Activated CD8-positive, alpha-beta T cell treated with anti-CD3 and anti-CD28 coated beads, Interleukin-2, amount 10 ng/mL, durations not matched to agents 7 days and 5 days (primary cell): ENCODE data around the gene EHBP1. TPM values are rescaled to one million over a fixed set of nuclear protein-coding genes. Genes with fewer than 3 reads are reported as not detected.

ENCODE experiments used
- ATAC-seq: fragments of 150-1000 bp; cut with Tn5 transposase; one replicate; pipeline ENCODE4 v1.10.0; 2021; ENCODE audit warnings: moderate library complexity
- CTCF ChIA-PET: fragments of 350-600 bp; sonication (Branson Sonifier 250); formaldehyde crosslinking; loops from one replicate; lab custom pipeline; 2021; ENCODE audit warnings: antibody characterized with exemption; lab: Charles Lee
- POLR2A ChIA-PET: fragments of 350-600 bp; sonication (Branson Sonifier 250); formaldehyde crosslinking; loops from one replicate; lab custom pipeline; 2021; ENCODE audit warnings: antibody characterized with exemption; lab: Charles Lee
- DNase-seq: peaks from one replicate; pipeline ENCODE4 v3.0.0-alpha.2; 2020
- H3K27ac Mint-ChIP-seq: one replicate; pipeline ENCODE4 v1.8.0; 2021; ENCODE audit warnings: mild to moderate bottlenecking, mixed read lengths
- H3K27me3 Mint-ChIP-seq: one replicate; pipeline ENCODE4 v1.8.0; 2021; ENCODE audit warnings: low read depth, mixed read lengths
- H3K36me3 Mint-ChIP-seq: one replicate; pipeline ENCODE4 v1.8.0; 2021; ENCODE audit warnings: low read depth, mixed read lengths
- H3K4me1 Mint-ChIP-seq: one replicate; pipeline ENCODE4 v1.8.0; 2021; ENCODE audit warnings: low read depth, mixed read lengths
- H3K4me3 Mint-ChIP-seq: one replicate; pipeline ENCODE4 v1.8.0; 2021; ENCODE audit warnings: mild to moderate bottlenecking, mixed read lengths
- H3K9me3 Mint-ChIP-seq: one replicate; pipeline ENCODE4 v1.8.0; 2022; ENCODE audit warnings: mixed read lengths; ENCODE audit not compliant: insufficient read depth
- total RNA-seq, 2 experiments: library from RNA; stranded (reverse); gene quantifications; one replicate each; pipeline ENCODE4 v1.2.3, GENCODE V29; 2021

EHBP1 gene
- total RNA-seq, 2 experiments from 2014 or later = 23.4 to 26.3 TPM

- Mint-ChIP-seq H3K36me3 (peaks cover 9% of the 10 kb centered on the region), H3K4me1 (peaks cover 2% of the 10 kb centered on the region), H3K27me3 (no peaks in the 10 kb centered on the region), H3K9me3 (peaks cover 6% of the 10 kb centered on the region), H3K27ac (no peak overlapping the region), H3K4me3 (no peak overlapping the region)
- ChIA-PET POLR2A (no interaction called here), CTCF (no interaction called here)
- DNase-seq (peak; percentile 24), ATAC-seq (peak; percentile 11)
Observed at GRCh38 chr2:62724886-62725711, 19.6 kb downstream of the EHBP1 start.

DNA sequence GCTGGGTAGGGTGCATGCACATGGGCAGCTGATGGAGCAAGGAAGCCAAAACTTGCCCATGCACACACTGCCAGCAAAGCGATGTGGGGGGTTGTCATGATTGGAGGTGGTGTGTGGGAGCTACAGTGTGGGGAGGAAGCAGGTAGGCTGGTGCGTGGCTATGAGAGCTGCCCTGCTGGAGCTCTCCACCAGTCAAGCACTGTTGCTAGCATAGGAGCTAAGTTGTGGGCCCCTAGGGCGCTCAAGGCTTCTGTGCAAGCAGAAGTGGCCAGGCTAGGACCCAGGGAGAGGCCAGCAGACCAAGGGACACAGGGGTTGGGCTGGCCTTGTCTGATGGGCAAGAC, 20.2 kb downstream of the EHBP1 start:
- ATAC-seq = peak; percentile 19
- no peak for DNase-seq
- H3K36me3 Mint-ChIP-seq = peaks cover 9% of the 10 kb centered on the region
- H3K4me1 Mint-ChIP-seq = no peaks in the 10 kb centered on the region
- H3K4me3 Mint-ChIP-seq = no peak overlapping the region
- CTCF ChIA-PET = no interaction called here
- POLR2A ChIA-PET = no interaction called here
- H3K27me3 Mint-ChIP-seq = no peaks in the 10 kb centered on the region
- no peak overlapping the region for H3K27ac Mint-ChIP-seq
- H3K9me3 Mint-ChIP-seq = peaks cover 6% of the 10 kb centered on the region

GRCh38 chr2:62727259-62727867, 21.9 kb downstream of the EHBP1 start:
- no peak overlapping the region for H3K27ac Mint-ChIP-seq
- POLR2A ChIA-PET = no interaction called here
- no peaks in the 10 kb centered on the region for H3K27me3 Mint-ChIP-seq
- H3K4me3 Mint-ChIP-seq = no peak overlapping the region
- CTCF ChIA-PET = no interaction called here
- H3K9me3 Mint-ChIP-seq = peaks cover 8% of the 10 kb centered on the region
- DNase-seq (no peak), ATAC-seq (no peak)
- peaks cover 11% of the 10 kb centered on the region for H3K36me3 Mint-ChIP-seq
- H3K4me1 Mint-ChIP-seq = no peaks in the 10 kb centered on the region

- ATAC-seq = no peak
- CTCF ChIA-PET = no interaction called here
- Mint-ChIP-seq H3K27me3 (no peaks in the 10 kb centered on the region), H3K27ac (no peak overlapping the region), H3K36me3 (peaks cover 5% of the 10 kb centered on the region), H3K4me1 (no peaks in the 10 kb centered on the region), H3K4me3 (no peak overlapping the region), H3K9me3 (peaks cover 3% of the 10 kb centered on the region)
- POLR2A ChIA-PET = no interaction called here
- DNase-seq = no peak
Observed at GRCh38 chr2:62727876-62728566, 22.5 kb downstream of the EHBP1 start.

GRCh38 chr2:62731275-62731674, 25.8 kb downstream of the EHBP1 start:
- H3K27me3 Mint-ChIP-seq = no peaks in the 10 kb centered on the region
- DNase-seq (no peak), ATAC-seq (no peak)
- peaks cover 3% of the 10 kb centered on the region for H3K9me3 Mint-ChIP-seq
- H3K36me3 Mint-ChIP-seq = peaks cover 2% of the 10 kb centered on the region
- no peaks in the 10 kb centered on the region for H3K4me1 Mint-ChIP-seq
- no peak overlapping the region for H3K27ac Mint-ChIP-seq
- H3K4me3 Mint-ChIP-seq = no peak overlapping the region
- CTCF ChIA-PET = no interaction called here
- POLR2A ChIA-PET = no interaction called here

- Mint-ChIP-seq H3K9me3 (peaks cover 3% of the 10 kb centered on the region), H3K4me3 (no peak overlapping the region), H3K27ac (no peak overlapping the region), H3K36me3 (peaks cover 2% of the 10 kb centered on the region), H3K27me3 (no peaks in the 10 kb centered on the region), H3K4me1 (no peaks in the 10 kb centered on the region)
- ATAC-seq (no peak), DNase-seq (no peak)
- ChIA-PET POLR2A (interaction anchor here (0.6 kb wide), 1 partner anchor 1434 kb away, joined by 3 read pairs; no protein-coding TSS in a partner anchor), CTCF (no interaction called here)
Observed at GRCh38 chr2:62732262-62732777, 26.8 kb downstream of the EHBP1 start.

GRCh38 chr2:62733546-62733945, 28.0 kb downstream of the EHBP1 start:
- ChIA-PET CTCF (no interaction called here), POLR2A (no interaction called here)
- H3K9me3 Mint-ChIP-seq = peaks cover 3% of the 10 kb centered on the region
- no peaks in the 10 kb centered on the region for H3K27me3 Mint-ChIP-seq
- H3K4me3 Mint-ChIP-seq = no peak overlapping the region
- H3K4me1 Mint-ChIP-seq = no peaks in the 10 kb centered on the region
- ATAC-seq (no peak), DNase-seq (no peak)
- peaks cover 2% of the 10 kb centered on the region for H3K36me3 Mint-ChIP-seq
- H3K27ac Mint-ChIP-seq = no peak overlapping the region

DNA sequence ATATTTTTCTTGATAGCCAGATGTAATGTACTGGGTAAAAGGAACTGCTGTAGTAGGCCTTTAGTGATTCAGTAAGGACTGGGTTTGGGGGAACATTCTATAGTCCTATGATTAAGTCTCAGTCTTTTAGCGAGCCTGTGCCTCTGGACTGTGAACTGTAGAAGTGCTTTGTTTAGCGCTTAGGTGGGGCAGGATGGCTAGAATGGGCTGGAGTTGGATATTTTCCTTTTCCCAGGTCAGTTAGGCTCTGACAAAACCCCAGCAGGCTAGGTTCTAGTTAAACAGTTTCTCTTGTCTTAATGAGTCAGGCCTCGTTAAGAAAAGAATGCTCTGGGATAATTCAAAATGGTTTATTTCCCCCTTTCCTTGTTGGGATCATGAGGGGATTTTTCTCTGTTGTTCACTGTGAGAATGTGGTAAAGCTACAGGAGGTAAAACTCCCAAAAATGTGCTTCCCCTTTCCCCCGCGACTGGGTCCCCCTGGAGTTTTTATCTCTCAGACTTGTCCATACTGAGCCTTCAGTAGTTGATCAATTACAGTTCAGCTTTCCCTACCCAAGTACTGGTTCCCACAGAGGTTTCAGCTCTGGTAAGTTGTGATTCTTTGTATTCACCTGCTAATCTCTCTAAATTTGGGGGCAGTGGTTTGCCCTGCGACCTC, 31.5 kb downstream of the EHBP1 start:
- Mint-ChIP-seq H3K27ac (no peak overlapping the region), H3K27me3 (no peaks in the 10 kb centered on the region), H3K36me3 (no peaks in the 10 kb centered on the region), H3K4me1 (peaks cover 4% of the 10 kb centered on the region), H3K4me3 (no peak overlapping the region), H3K9me3 (no peaks in the 10 kb centered on the region)
- ATAC-seq (no peak), DNase-seq (no peak)
- ChIA-PET POLR2A (no interaction called here), CTCF (interaction anchor here (0.8 to 1.2 kb wide), 2 partner anchors 38 to 39 kb away, joined by 3 read pairs; no protein-coding TSS in a partner anchor)

GRCh38 chr2:62738981-62739936, 33.7 kb downstream of the EHBP1 start:
- DNase-seq (no peak), ATAC-seq (no peak)
- H3K36me3 Mint-ChIP-seq = no peaks in the 10 kb centered on the region
- no peaks in the 10 kb centered on the region for H3K9me3 Mint-ChIP-seq
- peaks cover 4% of the 10 kb centered on the region for H3K4me1 Mint-ChIP-seq
- CTCF ChIA-PET = no interaction called here
- H3K27me3 Mint-ChIP-seq = no peaks in the 10 kb centered on the region
- H3K4me3 Mint-ChIP-seq = no peak overlapping the region
- no peak overlapping the region for H3K27ac Mint-ChIP-seq
- POLR2A ChIA-PET = no interaction called here

GRCh38 chr2:62740221-62740620, 34.7 kb downstream of the EHBP1 start:
- Mint-ChIP-seq H3K4me3 (no peak overlapping the region), H3K9me3 (no peaks in the 10 kb centered on the region), H3K36me3 (no peaks in the 10 kb centered on the region), H3K27me3 (no peaks in the 10 kb centered on the region), H3K27ac (no peak overlapping the region), H3K4me1 (peaks cover 4% of the 10 kb centered on the region)
- ChIA-PET POLR2A (no interaction called here), CTCF (interaction anchor here (0.8 kb wide), 1 partner anchor 33 kb away, joined by 3 read pairs; no protein-coding TSS in a partner anchor)
- ATAC-seq (no peak), DNase-seq (no peak)

GRCh38 chr2:62741127-62741526, 35.6 kb downstream of the EHBP1 start:
- POLR2A ChIA-PET = no interaction called here
- no peaks in the 10 kb centered on the region for H3K36me3 Mint-ChIP-seq
- DNase-seq (no peak), ATAC-seq (no peak)
- no peaks in the 10 kb centered on the region for H3K9me3 Mint-ChIP-seq
- H3K27me3 Mint-ChIP-seq = no peaks in the 10 kb centered on the region
- H3K4me3 Mint-ChIP-seq = no peak overlapping the region
- CTCF ChIA-PET = interaction anchor here (0.8 kb wide), 1 partner anchor 34 kb away, joined by 3 read pairs; no protein-coding TSS in a partner anchor
- peaks cover 4% of the 10 kb centered on the region for H3K4me1 Mint-ChIP-seq
- no peak overlapping the region for H3K27ac Mint-ChIP-seq
